ENCODE data around the gene CPXM2. TPM values are rescaled to one million over a fixed set of nuclear protein-coding genes. Genes with fewer than 3 reads are reported as not detected.

The CPXM2 gene
- total and polyA plus RNA-seq, 9 of the 15 experiments (the other 6 are each of a cell fraction or from before 2014, with no cell fraction given) = not detected

GRCh38 chr10:123840714-123841113 lies 50.9 kb downstream of the CPXM2 start:
- no peak for ATAC-seq
- BruUV-seq (replicated peaks) = no TSS peak
- CTCF ChIA-PET (ENCODE audit: low intra/inter-chr PET ratio) = no interaction called here

GRCh38 chr10:123838596-123839310 lies 52.9 kb downstream of the CPXM2 start:
- BruUV-seq (replicated peaks) = no TSS peak
- intact Hi-C loops (cut with micrococcal nuclease) (no loop called here), in situ Hi-C loops (cut with MboI) (no loop called here)
- H3K79me2 ChIP-seq (ENCODE audit: control insufficient read depth, insufficient read depth, low read length) = no peaks in the 10 kb centered on the region
- no peak overlapping the region for H3K27ac ChIP-seq (ENCODE audit: extremely low read depth, low read depth, low read length)
- no peaks in the 10 kb centered on the region for H3K4me1 ChIP-seq (replicated peaks in 1 of 2; ENCODE audit: control insufficient read depth in 2 of 2, insufficient read depth in 2 of 2, low read length in 2 of 2)
- no peak for TF ChIP-seq ZBTB12 (CRISPR knock-in tag; IDR thresholded peaks at IDR 0.05)
- TF ChIP-seq ZNF232 (CRISPR knock-in tag; IDR thresholded peaks at IDR 0.05) = no peak
- no peak for TF ChIP-seq POLR3A (IDR thresholded peaks at IDR 0.05; ENCODE audit: borderline replicate concordance, extremely low read depth, insufficient read depth, insufficient read length)
- TF ChIP-seq HNRNPH1 (optimal IDR thresholded peaks at IDR 0.05; ENCODE audit: low read depth, low read length) = no peak
- no peak for TF ChIP-seq KAT2B (IDR thresholded peaks at IDR 0.05; ENCODE audit: low read depth, low read length)
- no peak for TF ChIP-seq PRDM10 (IDR thresholded peaks at IDR 0.05; ENCODE audit: partially characterized antibody)
- TF ChIP-seq POLR2A (conservative IDR thresholded peaks at IDR 0.05) = no peak
- TF ChIP-seq HMG20A (CRISPR knock-in tag; conservative IDR thresholded peaks at IDR 0.05) = no peak
- no peak for TF ChIP-seq CCAR2 (IDR thresholded peaks at IDR 0.05; ENCODE audit: low read depth, low read length)
- ChIA-PET CTCF (ENCODE audit: low intra/inter-chr PET ratio) (no interaction called here), POLR2A (interaction anchor here (0.6 kb wide), 1 partner anchor 522 kb away, joined by 3 read pairs; no protein-coding TSS in a partner anchor)
- DNase-seq (ENCODE audit: extremely low read depth in 1 of 4, low spot score in 3 of 4) (no peak), FAIRE-seq (no peak), ATAC-seq (no peak)
- no peaks in the 10 kb centered on the region for H3K9me1 ChIP-seq (ENCODE audit: control insufficient read depth, insufficient read depth, low read length)
- no peak overlapping the region for H3K9ac ChIP-seq (ENCODE audit: insufficient read depth in 1 of 2, low read depth in 2 of 2, low read length in 2 of 2)
- H4K20me1 ChIP-seq (replicated peaks; ENCODE audit: control insufficient read depth, insufficient read depth, low read length) = no peaks in the 10 kb centered on the region
- H3K27me3 ChIP-seq (ENCODE audit: control insufficient read depth in 2 of 2, insufficient read depth in 2 of 2, low read length in 2 of 2) = no peaks in the 10 kb centered on the region
- no peak overlapping the region for H2AFZ ChIP-seq (ENCODE audit: low read depth, low read length)
- H3K9me3 ChIP-seq (replicated peaks; ENCODE audit: control insufficient read depth, insufficient read depth, low read depth, low read length) = no peaks in the 10 kb centered on the region
- no peak overlapping the region for H3K4me3 ChIP-seq
- H3K36me3 ChIP-seq (ENCODE audit: control insufficient read depth, insufficient read depth, low read length) = no peaks in the 10 kb centered on the region
- WGBS (ENCODE audit: insufficient coverage, low coverage, missing lambda C conversion rate) = under 1% methylated on average over 13 of the region's 13 CpGs
- H3K4me2 ChIP-seq (ENCODE audit: insufficient read depth, low read length) = no peak overlapping the region

More at GRCh38 chr10:123840714-123841113, 50.9 kb downstream of the CPXM2 start:
- H3K9ac ChIP-seq (ENCODE audit: insufficient read depth in 1 of 2, low read depth in 2 of 2, low read length in 2 of 2) = no peak overlapping the region
- H3K27ac ChIP-seq (ENCODE audit: extremely low read depth, low read depth, low read length) = no peak overlapping the region
- POLR2A ChIA-PET = interaction anchor here (1.0 kb wide), 1 partner anchor 13 kb away, joined by 3 read pairs; no protein-coding TSS in a partner anchor
- no peaks in the 10 kb centered on the region for H3K4me1 ChIP-seq (replicated peaks in 1 of 2; ENCODE audit: control insufficient read depth in 2 of 2, insufficient read depth in 2 of 2, low read length in 2 of 2)
- H3K79me2 ChIP-seq (ENCODE audit: control insufficient read depth, insufficient read depth, low read length) = no peaks in the 10 kb centered on the region
- no peaks in the 10 kb centered on the region for H3K27me3 ChIP-seq (ENCODE audit: control insufficient read depth in 2 of 2, insufficient read depth in 2 of 2, low read length in 2 of 2)
- TF ChIP-seq ZNF324 (CRISPR knock-in tag; IDR thresholded peaks at IDR 0.05) = no peak
- no peak for TF ChIP-seq MCM2 (IDR thresholded peaks at IDR 0.05; ENCODE audit: low read depth)
- no peak for TF ChIP-seq RFX5 (IDR thresholded peaks at IDR 0.05; ENCODE audit: low read depth, low read length)
- TF ChIP-seq HMGN3 (IDR thresholded peaks at IDR 0.05; ENCODE audit: borderline replicate concordance, extremely low read depth, insufficient read length, low read depth, low read length) = no peak
- TF ChIP-seq ERF (CRISPR knock-in tag; IDR thresholded peaks at IDR 0.05) = no peak
- TF ChIP-seq ZNF316 (IDR thresholded peaks at IDR 0.05) = peak; percentile 52
- in situ Hi-C loops (cut with MboI) = no loop called here
- no peaks in the 10 kb centered on the region for H3K9me1 ChIP-seq (ENCODE audit: control insufficient read depth, insufficient read depth, low read length)
- H3K9me3 ChIP-seq (replicated peaks; ENCODE audit: control insufficient read depth, insufficient read depth, low read depth, low read length) = no peaks in the 10 kb centered on the region
- no peaks in the 10 kb centered on the region for H4K20me1 ChIP-seq (replicated peaks; ENCODE audit: control insufficient read depth, insufficient read depth, low read length)
- intact Hi-C loops (cut with micrococcal nuclease) = no loop called here
- no peak for DNase-seq (ENCODE audit: extremely low read depth in 1 of 4, low spot score in 3 of 4)
- no peak for FAIRE-seq
- no peak overlapping the region for H3K4me3 ChIP-seq
- H3K4me2 ChIP-seq (ENCODE audit: insufficient read depth, low read length) = no peak overlapping the region
- WGBS (ENCODE audit: insufficient coverage, low coverage, missing lambda C conversion rate) = 0% methylated on average over 4 of the region's 4 CpGs
- no peaks in the 10 kb centered on the region for H3K36me3 ChIP-seq (ENCODE audit: control insufficient read depth, insufficient read depth, low read length)
- H2AFZ ChIP-seq (ENCODE audit: low read depth, low read length) = no peak overlapping the region

All from K562 (cell line).